CD14-positive monocyte (primary cell): ENCODE measurements around the gene KDF1. TPM values are rescaled to one million over a fixed set of nuclear protein-coding genes. Genes with fewer than 3 reads are reported as not detected.

Source experiments
- DNase-seq, 3 donors: peaks; one replicate each; pipeline ENCODE4 v3.0.0-alpha.2; 2011 to 2022
- H2AFZ ChIP-seq: 2 replicates; pipeline ENCODE4 v1.6.0; 2012; ENCODE audit warnings: mild to moderate bottlenecking, low read depth, low read length, inconsistent platforms; ENCODE audit not compliant: insufficient read depth, poor library complexity, severe bottlenecking
- H3K27ac ChIP-seq, 2 donors: 1 replicate in 1 of 2; 2 replicates in 1 of 2; pipeline ENCODE4 v1.5.1; 2012 to 2013; ENCODE audit warnings: low read length in 2 of 2, control low read depth in 1 of 2, inconsistent platforms in 1 of 2, low read depth in 1 of 2, mild to moderate bottlenecking in 1 of 2
- H3K27me3 ChIP-seq, 2 donors: one replicate each; pipeline versions ENCODE4 v1.6.0 to v1.6.1; 2011 to 2013; ENCODE audit warnings: low read length in 2 of 2; ENCODE audit not compliant: control insufficient read depth in 2 of 2, insufficient read depth in 2 of 2
- H3K36me3 ChIP-seq, 2 donors: replicated peaks in 1 of 2; 1 replicate in 1 of 2; 2 replicates in 1 of 2; pipeline versions ENCODE4 v1.5.1 to v1.6.1; 2012 to 2013; ENCODE audit warnings: low read length in 2 of 2, control low read depth in 1 of 2, inconsistent platforms in 1 of 2, mild to moderate bottlenecking in 1 of 2; ENCODE audit not compliant: insufficient read depth in 2 of 2, control insufficient read depth in 1 of 2
- H3K4me1 ChIP-seq, 2 donors: 1 replicate in 1 of 2; 2 replicates in 1 of 2; pipeline versions ENCODE4 v1.5.1 to v1.6.1; 2012 to 2013; ENCODE audit warnings: low read length in 2 of 2, control low read depth in 1 of 2, inconsistent platforms in 1 of 2, mild to moderate bottlenecking in 1 of 2, moderate library complexity in 1 of 2; ENCODE audit not compliant: insufficient read depth in 2 of 2, control insufficient read depth in 1 of 2
- H3K4me2 ChIP-seq: replicated peaks from 2 replicates; pipeline ENCODE3; 2012; ENCODE audit warnings: low read length, moderate library complexity, mild to moderate bottlenecking; ENCODE audit not compliant: poor library complexity, severe bottlenecking; ENCODE audit errors: extremely low read depth
- H3K4me3 ChIP-seq, 3 experiments: fragments of 200-600 bp in 1 of 3; sonication (generic) in 1 of 3; replicated peaks in 1 of 3; 1 replicate in 2 of 3; 2 replicates in 1 of 3; pipeline ENCODE4 v1.5.1; 2011 to 2013; ENCODE audit warnings: low read length in 3 of 3, mild to moderate bottlenecking in 3 of 3, control low read depth in 2 of 3, low read depth in 2 of 3, inconsistent platforms in 1 of 3, moderate library complexity in 1 of 3
- H3K79me2 ChIP-seq: 2 replicates; pipeline ENCODE4 v1.6.0; 2012; ENCODE audit warnings: mild to moderate bottlenecking, control low read depth, inconsistent platforms, low read length, moderate library complexity; ENCODE audit not compliant: insufficient read depth
- H3K9ac ChIP-seq: 2 replicates; pipeline ENCODE4 v1.6.0; 2017; ENCODE audit warnings: low read length, mild to moderate bottlenecking; ENCODE audit not compliant: insufficient read depth, poor library complexity, severe bottlenecking
- H3K9me3 ChIP-seq, 2 donors: replicated peaks in 1 of 2; 1 replicate in 1 of 2; 2 replicates in 1 of 2; pipeline versions ENCODE4 v1.5.1 to v1.6.1; 2012 to 2013; ENCODE audit warnings: low read length in 2 of 2, control low read depth in 1 of 2; ENCODE audit not compliant: control insufficient read depth in 1 of 2, insufficient read depth in 1 of 2
- H4K20me1 ChIP-seq: 2 replicates; pipeline ENCODE4 v1.6.0; 2012; ENCODE audit warnings: mild to moderate bottlenecking, low read length, control low read depth, moderate library complexity; ENCODE audit not compliant: insufficient read depth
- H3K27ac Mint-ChIP-seq, 7 donors: one replicate each; pipeline ENCODE4 v1.8.0; 2020; ENCODE audit warnings: mild to moderate bottlenecking in 7 of 7, mixed read lengths in 7 of 7, moderate library complexity in 6 of 7, inconsistent platforms in 2 of 7
- H3K27me3 Mint-ChIP-seq, 3 donors: one replicate each; pipeline ENCODE4 v1.8.0; 2021 to 2022; ENCODE audit warnings: low read depth in 3 of 3, mild to moderate bottlenecking in 3 of 3, mixed read lengths in 3 of 3, moderate library complexity in 3 of 3, inconsistent platforms in 1 of 3
- H3K36me3 Mint-ChIP-seq, 2 donors: one replicate each; pipeline ENCODE4 v1.8.0; 2020; ENCODE audit warnings: mixed read lengths in 2 of 2, inconsistent platforms in 1 of 2, mild to moderate bottlenecking in 1 of 2
- H3K4me1 Mint-ChIP-seq: one replicate; pipeline ENCODE4 v1.8.0; 2020; ENCODE audit warnings: mild to moderate bottlenecking, mixed read lengths
- H3K4me3 Mint-ChIP-seq, 2 donors: one replicate each; pipeline ENCODE4 v1.8.0; 2020; ENCODE audit warnings: mild to moderate bottlenecking in 2 of 2, mixed read lengths in 2 of 2, moderate library complexity in 1 of 2
- H3K9me3 Mint-ChIP-seq, 7 donors: one replicate each; pipeline ENCODE4 v1.8.0; 2020 to 2022; ENCODE audit warnings: mixed read lengths in 7 of 7, mild to moderate bottlenecking in 6 of 7, moderate library complexity in 6 of 7, inconsistent platforms in 2 of 7
- WGBS: methylation state at CpG from one replicate; pipeline ENCODE4 v1.1.5; 2013; ENCODE audit warnings: missing lambda C conversion rate; ENCODE audit not compliant: insufficient coverage; 5-methylcytosine and 5-hydroxymethylcytosine counted together
- intact Hi-C, 2 donors: fragments of 100-400 bp; cut with micrococcal nuclease; formaldehyde crosslinking; loops; one replicate each; pipeline versions ENCODE4 v1.15.0 to v1.15.1; 2023
- polyA plus RNA-seq, 3 donors: library from polyadenylated mRNA; depleted of rRNA in 1 of 3; unstranded in 2 of 3; stranded (reverse) in 1 of 3; fragments of 300-500 nt in 2 of 3; fragments of >200 nt in 1 of 3; fragmentation: Illumina TruSeq in 2 of 3; gene quantifications; 1 replicate in 2 of 3; 2 replicates in 1 of 3; pipeline ENCODE4 v1.2.3, GENCODE V29; 2012 to 2021
- TF ChIP-seq, protein P1 (sequence below): fragments of 200-600 bp; IDR thresholded peaks from one replicate; pipeline ENCODE4 v1.8.0; 2022; ENCODE audit warnings: antibody characterized with exemption, mild to moderate bottlenecking

The KDF1 gene
- polyA plus RNA-seq, 3 donors: not detected

DNA sequence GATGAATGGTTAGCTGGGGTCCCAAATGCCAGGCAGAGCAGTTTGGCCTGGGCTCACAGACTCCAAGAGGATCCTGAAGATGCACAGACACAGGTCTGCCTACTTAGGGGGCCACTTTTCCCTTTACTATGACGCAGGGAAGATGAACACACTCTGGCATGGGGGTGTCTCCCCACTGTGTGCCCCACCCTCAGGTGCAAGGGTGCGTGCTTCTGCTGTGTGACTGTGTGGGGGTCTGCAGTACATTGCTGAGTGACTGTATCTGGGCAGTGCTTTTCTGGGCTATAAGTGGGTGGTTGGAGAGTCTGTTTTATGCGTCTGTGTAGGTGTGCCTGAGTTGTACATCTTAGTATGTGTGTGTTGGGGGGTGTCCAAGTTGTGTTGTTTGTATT, 50.3 kb downstream of the KDF1 start:
- H3K9ac ChIP-seq: no peak overlapping the region
- no peak for DNase-seq
- H3K4me3 ChIP-seq: no peak overlapping the region
- no peaks in the 10 kb centered on the region for H3K9me3 ChIP-seq
- H2AFZ ChIP-seq: no peak overlapping the region
- no peak overlapping the region for H3K27ac Mint-ChIP-seq
- no peaks in the 10 kb centered on the region for H3K79me2 ChIP-seq
- H4K20me1 ChIP-seq: no peaks in the 10 kb centered on the region
- H3K27me3 ChIP-seq: no peaks in the 10 kb centered on the region
- TF ChIP-seq, protein P1, sequence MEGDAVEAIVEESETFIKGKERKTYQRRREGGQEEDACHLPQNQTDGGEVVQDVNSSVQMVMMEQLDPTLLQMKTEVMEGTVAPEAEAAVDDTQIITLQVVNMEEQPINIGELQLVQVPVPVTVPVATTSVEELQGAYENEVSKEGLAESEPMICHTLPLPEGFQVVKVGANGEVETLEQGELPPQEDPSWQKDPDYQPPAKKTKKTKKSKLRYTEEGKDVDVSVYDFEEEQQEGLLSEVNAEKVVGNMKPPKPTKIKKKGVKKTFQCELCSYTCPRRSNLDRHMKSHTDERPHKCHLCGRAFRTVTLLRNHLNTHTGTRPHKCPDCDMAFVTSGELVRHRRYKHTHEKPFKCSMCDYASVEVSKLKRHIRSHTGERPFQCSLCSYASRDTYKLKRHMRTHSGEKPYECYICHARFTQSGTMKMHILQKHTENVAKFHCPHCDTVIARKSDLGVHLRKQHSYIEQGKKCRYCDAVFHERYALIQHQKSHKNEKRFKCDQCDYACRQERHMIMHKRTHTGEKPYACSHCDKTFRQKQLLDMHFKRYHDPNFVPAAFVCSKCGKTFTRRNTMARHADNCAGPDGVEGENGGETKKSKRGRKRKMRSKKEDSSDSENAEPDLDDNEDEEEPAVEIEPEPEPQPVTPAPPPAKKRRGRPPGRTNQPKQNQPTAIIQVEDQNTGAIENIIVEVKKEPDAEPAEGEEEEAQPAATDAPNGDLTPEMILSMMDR: no peak
- no peak overlapping the region for H3K27ac ChIP-seq
- no peaks in the 10 kb centered on the region for H3K36me3 ChIP-seq
- no peaks in the 10 kb centered on the region for H3K9me3 Mint-ChIP-seq
- intact Hi-C loops: no loop called here
- no peak overlapping the region for H3K4me2 ChIP-seq
- no peak overlapping the region for H3K4me3 Mint-ChIP-seq
- no peaks in the 10 kb centered on the region for H3K36me3 Mint-ChIP-seq
- 96% methylated on average over 3 of the region's 3 CpGs for WGBS
- H3K4me1 Mint-ChIP-seq: no peaks in the 10 kb centered on the region
- H3K4me1 ChIP-seq: no peaks in the 10 kb centered on the region
- peaks cover 0 to 2% (median 2%) of the 10 kb centered on the region in 3 donors for H3K27me3 Mint-ChIP-seq

DNA sequence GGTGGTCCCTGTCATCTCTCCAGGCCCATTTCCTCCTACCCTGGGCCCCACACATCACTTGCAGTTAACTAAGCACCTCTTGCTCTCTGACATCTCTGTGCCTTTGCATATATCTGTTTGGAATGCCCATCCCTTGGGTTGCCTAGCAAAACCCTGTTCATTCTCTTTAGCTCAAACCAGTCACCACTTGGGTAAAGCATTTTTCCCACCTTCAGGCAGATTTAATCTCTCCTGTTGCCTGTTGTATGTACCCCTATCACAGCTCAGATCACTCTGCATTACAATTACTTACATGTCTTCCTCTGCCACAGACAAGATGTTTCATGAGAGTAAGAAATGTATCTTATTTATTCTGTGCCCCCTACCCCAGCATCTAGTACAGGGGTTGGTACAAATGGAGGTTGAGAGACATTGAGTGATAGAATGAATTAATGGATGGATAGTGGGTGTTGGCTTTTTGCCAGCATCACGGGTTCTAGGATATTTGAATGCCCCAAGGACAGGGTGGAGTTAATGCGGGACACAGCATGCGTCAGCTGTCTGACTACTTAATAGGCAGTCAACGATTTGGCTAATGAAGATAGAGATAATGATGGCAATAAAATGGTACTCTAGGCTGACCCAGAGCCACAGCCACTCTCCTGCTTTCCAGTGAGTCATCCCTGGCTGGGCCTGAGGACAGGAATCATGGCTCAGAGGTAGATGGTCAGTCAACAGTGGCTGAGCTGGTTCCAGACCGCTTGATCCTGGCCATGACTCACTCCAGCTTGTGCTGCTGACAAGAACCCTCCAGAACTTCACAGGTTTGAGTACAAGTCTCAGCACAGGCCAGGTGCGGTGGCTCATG, 53.0 kb downstream of the KDF1 start:
- no peaks in the 10 kb centered on the region for H4K20me1 ChIP-seq
- TF ChIP-seq, protein P1: no peak
- Mint-ChIP-seq H3K4me1 (no peaks in the 10 kb centered on the region), H3K27ac (no peak overlapping the region), H3K9me3 (no peaks in the 10 kb centered on the region), H3K4me3 (no peak overlapping the region), H3K36me3 (no peaks in the 10 kb centered on the region), H3K27me3 (peaks cover 0 to 2% (median 0%) of the 10 kb centered on the region in 3 donors)
- intact Hi-C loops: no loop called here
- H3K79me2 ChIP-seq: no peaks in the 10 kb centered on the region
- H3K27me3 ChIP-seq: no peaks in the 10 kb centered on the region
- H3K27ac ChIP-seq: no peak overlapping the region
- H3K36me3 ChIP-seq: no peaks in the 10 kb centered on the region
- 85% methylated on average over 5 of the region's 6 CpGs for WGBS
- no peak overlapping the region for H3K9ac ChIP-seq
- no peaks in the 10 kb centered on the region for H3K9me3 ChIP-seq
- H3K4me2 ChIP-seq: no peak overlapping the region
- no peak overlapping the region for H2AFZ ChIP-seq
- H3K4me3 ChIP-seq: no peak overlapping the region
- no peaks in the 10 kb centered on the region for H3K4me1 ChIP-seq
- DNase-seq: peak in 1 of 3 donors; percentile 27
